Neuron (in vitro differentiated cells): ENCODE data around the gene RAD9B.
"Not testable (repeated sequence)": the region's sequence is repeated elsewhere in the genome, so short reads cannot be mapped to it uniquely, and the experiment has no call there.

Source experiments
- H2AFZ ChIP-seq: one replicate; pipeline ENCODE4 v1.6.1; 2013; ENCODE audit warnings: low read depth, mild to moderate bottlenecking, inconsistent platforms, low read length, moderate library complexity
- H3K27me3 ChIP-seq: one replicate; pipeline ENCODE4 v1.6.1; 2013; ENCODE audit warnings: low read length; ENCODE audit not compliant: insufficient read depth
- H3K36me3 ChIP-seq: one replicate; pipeline ENCODE4 v1.6.1; 2013; ENCODE audit warnings: low read length; ENCODE audit not compliant: insufficient read depth
- H3K4me1 ChIP-seq: one replicate; pipeline ENCODE4 v1.6.1; 2013; ENCODE audit warnings: low read length; ENCODE audit not compliant: insufficient read depth
- H3K4me3 ChIP-seq: 2 replicates; pipeline ENCODE4 v1.5.1; 2013; ENCODE audit warnings: mild to moderate bottlenecking, low read length, moderate library complexity
- H3K9me3 ChIP-seq: one replicate; pipeline ENCODE4 v1.6.1; 2013; ENCODE audit warnings: low read length

The RAD9B gene

DNA sequence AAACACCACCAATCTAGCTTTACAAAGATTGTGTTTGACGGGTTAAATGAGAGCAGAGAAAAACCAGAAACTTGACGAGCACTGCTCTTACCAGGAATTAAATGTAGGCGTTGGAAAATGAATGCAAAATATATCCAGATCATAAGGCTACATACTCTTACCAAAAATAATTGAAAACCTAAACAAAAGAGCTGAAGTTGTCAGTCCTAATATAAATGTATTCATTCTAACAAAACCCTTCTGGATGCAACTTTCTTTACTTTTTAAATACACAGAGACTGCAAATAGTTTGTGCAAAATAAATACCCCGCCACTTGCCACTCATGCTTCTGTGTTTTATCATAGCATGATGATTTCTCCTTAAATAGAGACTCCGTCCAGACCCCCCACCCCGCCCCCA lies 32.7 kb downstream of the RAD9B start:
- Histone ChIP-seq H3K4me3 (no peak overlapping the region), H3K27me3 (no peaks in the 10 kb centered on the region), H3K36me3 (peaks cover 36% of the 10 kb centered on the region), H2AFZ (no peak overlapping the region), H3K9me3 (no peaks in the 10 kb centered on the region), H3K4me1 (no peaks in the 10 kb centered on the region)

GRCh38 chr12:110536834-110537604 lies 34.9 kb downstream of the RAD9B start:
- no peak overlapping the region for H3K4me3 ChIP-seq
- peaks cover 36% of the 10 kb centered on the region for H3K36me3 ChIP-seq
- no peak overlapping the region for H2AFZ ChIP-seq
- H3K9me3 ChIP-seq: no peaks in the 10 kb centered on the region
- no peaks in the 10 kb centered on the region for H3K4me1 ChIP-seq
- H3K27me3 ChIP-seq: no peaks in the 10 kb centered on the region

DNA sequence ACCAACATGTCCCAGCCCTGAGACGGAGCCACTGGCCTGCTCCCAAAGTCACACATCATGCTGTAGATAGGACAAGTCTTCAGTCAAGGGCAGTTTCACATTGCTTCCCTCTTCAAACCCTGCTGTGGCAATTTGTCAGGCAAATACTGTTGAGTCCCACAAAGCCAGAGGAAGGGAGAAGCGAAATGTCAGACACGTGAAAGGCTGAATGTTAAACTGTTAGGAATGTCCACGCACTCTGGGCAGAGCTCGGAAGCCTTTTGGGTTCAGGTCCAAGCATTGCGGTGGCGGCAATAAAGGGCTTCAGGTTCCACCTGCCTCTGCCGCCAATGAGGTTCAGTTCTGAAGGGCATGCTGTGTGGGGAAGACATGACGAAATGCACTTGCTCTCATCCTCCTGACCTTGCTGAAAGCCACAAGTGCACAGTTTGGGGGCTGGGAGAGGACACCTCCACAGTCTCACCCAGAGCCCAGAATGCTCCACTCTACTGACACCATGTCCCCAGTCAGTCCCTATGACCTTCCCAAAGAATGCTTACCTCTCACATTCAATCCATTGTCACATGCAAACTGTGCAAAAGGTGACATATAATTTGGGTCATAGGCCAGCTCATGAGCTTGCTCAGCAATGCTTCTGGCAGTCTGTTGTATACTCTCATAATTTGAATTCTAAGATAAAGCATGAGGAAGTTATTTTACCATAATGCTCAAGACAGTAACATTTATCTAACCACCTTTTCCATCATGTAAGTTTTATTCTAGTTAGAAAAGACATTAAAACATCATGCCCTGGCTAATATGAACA lies 35.7 kb downstream of the RAD9B start:
- H3K27me3 ChIP-seq: no peaks in the 10 kb centered on the region
- H3K9me3 ChIP-seq: no peaks in the 10 kb centered on the region
- H2AFZ ChIP-seq: no peak overlapping the region
- H3K4me3 ChIP-seq: no peak overlapping the region
- H3K4me1 ChIP-seq: no peaks in the 10 kb centered on the region
- peaks cover 36% of the 10 kb centered on the region for H3K36me3 ChIP-seq

DNA sequence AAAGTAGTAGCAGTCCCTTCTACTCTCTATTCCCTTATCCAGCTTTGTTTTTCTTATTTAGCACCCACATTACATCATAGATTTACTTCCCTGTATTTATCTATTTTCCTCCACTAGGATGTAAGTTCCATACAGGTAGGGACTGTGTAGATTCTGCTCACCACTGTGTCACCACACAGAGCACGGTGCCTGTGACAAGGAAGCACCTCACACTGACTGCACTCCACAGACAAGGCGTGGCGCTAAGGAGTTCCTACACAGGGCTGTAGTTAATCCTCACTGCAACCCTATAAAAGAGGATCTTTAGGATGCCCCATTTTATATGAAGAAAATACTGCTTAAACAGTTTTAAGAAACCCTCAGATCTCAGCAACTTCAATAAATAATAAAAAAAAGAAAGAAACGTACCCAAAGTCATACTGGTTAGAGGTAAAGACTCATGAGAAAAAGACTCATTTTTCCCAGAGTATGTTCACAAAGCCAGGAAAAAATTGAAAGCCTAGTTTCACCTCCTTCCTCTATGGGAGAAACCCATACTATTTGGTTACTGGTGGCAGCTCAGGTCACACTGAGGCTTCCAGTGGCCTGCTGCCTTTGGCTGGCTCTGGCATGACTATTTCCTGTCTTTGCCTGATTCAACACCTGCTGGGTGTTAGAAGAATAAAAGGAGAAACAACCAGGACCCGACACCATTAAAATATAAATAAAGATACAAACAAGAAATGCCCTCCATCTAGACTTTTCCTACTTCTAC lies 36.9 kb downstream of the RAD9B start:
- Histone ChIP-seq H3K27me3 (no peaks in the 10 kb centered on the region), H3K36me3 (peaks cover 41% of the 10 kb centered on the region), H3K4me3 (no peak overlapping the region), H3K9me3 (no peaks in the 10 kb centered on the region), H2AFZ (no peak overlapping the region), H3K4me1 (no peaks in the 10 kb centered on the region)

GRCh38 chr12:110540048-110540447 lies 37.9 kb downstream of the RAD9B start:
- no peaks in the 10 kb centered on the region for H3K4me1 ChIP-seq
- H2AFZ ChIP-seq: no peak overlapping the region
- H3K9me3 ChIP-seq: no peaks in the 10 kb centered on the region
- H3K36me3 ChIP-seq: peaks cover 40% of the 10 kb centered on the region
- no peak overlapping the region for H3K4me3 ChIP-seq
- H3K27me3 ChIP-seq: no peaks in the 10 kb centered on the region

DNA sequence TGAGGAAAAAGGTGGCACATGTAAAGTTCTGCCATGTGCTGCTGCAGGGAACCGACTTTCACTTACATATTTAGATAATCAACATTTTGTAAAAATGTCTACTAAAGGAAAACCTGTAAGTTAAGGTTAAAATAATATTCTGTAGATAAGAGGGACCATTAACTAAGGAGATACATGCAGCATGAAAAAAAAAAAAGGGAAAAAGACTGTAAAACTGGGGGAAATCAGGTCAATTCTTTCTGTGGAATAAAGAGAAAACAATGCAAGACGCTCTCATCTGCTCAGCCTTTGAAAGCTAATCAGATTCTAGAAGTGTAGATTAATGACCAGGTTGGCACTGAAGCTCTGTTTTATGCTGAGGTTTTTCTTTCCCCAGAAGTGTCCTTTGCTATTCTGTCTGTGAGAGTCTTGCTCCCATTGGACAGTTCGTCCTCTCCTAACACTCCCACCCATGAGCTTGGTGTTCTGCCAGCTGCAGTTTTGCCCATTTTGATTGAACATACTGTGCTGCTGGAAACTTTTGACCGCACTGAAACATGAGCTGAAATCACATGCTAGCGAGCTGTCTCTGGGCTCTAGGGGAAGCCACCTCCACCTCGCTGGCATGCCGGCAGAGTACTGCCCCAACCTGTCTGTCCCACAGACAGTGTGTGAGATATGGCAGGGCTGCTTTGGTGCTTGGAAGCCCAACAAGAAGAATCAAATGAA lies 41.3 kb downstream of the RAD9B start:
- Histone ChIP-seq H3K27me3 (no peaks in the 10 kb centered on the region), H3K9me3 (no peaks in the 10 kb centered on the region), H3K4me3 (no peak overlapping the region), H3K4me1 (no peaks in the 10 kb centered on the region), H2AFZ (no peak overlapping the region), H3K36me3 (peaks cover 22% of the 10 kb centered on the region)

GRCh38 chr12:110543965-110544364 lies 41.8 kb downstream of the RAD9B start:
- Histone ChIP-seq H3K4me3 (no peak overlapping the region), H3K4me1 (no peaks in the 10 kb centered on the region), H2AFZ (no peak overlapping the region), H3K9me3 (no peaks in the 10 kb centered on the region), H3K27me3 (no peaks in the 10 kb centered on the region), H3K36me3 (peaks cover 19% of the 10 kb centered on the region)

- not testable (repeated sequence) for H3K9me3 ChIP-seq, H3K4me3 ChIP-seq, H3K27me3 ChIP-seq, H3K4me1 ChIP-seq, H2AFZ ChIP-seq
- peaks cover 16% of the 10 kb centered on the region for H3K36me3 ChIP-seq
Observed at GRCh38 chr12:110545259-110545658, 43.1 kb downstream of the RAD9B start.

GRCh38 chr12:110545812-110546211 lies 43.7 kb downstream of the RAD9B start:
- H3K4me3 ChIP-seq: no peak overlapping the region
- no peak overlapping the region for H2AFZ ChIP-seq
- no peaks in the 10 kb centered on the region for H3K9me3 ChIP-seq
- peaks cover 16% of the 10 kb centered on the region for H3K36me3 ChIP-seq
- no peaks in the 10 kb centered on the region for H3K4me1 ChIP-seq
- H3K27me3 ChIP-seq: no peaks in the 10 kb centered on the region

DNA sequence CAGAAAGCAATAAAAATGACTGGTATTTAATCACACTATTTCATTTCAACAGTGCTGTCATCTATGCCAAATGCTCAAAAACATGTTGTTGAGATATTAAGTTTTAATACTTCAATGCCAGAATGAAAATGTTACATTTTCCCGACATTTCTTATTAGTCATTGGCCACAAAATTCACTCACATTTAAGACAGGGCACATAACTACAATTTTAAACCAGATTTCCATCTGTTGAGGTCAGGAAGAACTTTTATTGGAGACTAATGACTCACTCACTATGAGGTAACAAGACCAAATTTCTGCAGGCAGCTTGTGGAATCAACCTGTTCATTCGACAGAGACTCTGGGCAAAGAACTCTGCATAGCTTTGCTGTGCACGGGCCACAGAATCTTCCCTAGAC lies 44.2 kb downstream of the RAD9B start:
- H3K4me1 ChIP-seq: no peaks in the 10 kb centered on the region
- H3K9me3 ChIP-seq: no peaks in the 10 kb centered on the region
- peaks cover 20% of the 10 kb centered on the region for H3K36me3 ChIP-seq
- no peak overlapping the region for H3K4me3 ChIP-seq
- no peaks in the 10 kb centered on the region for H3K27me3 ChIP-seq
- H2AFZ ChIP-seq: no peak overlapping the region

GRCh38 chr12:110547090-110547489 lies 45.0 kb downstream of the RAD9B start:
- H3K36me3 ChIP-seq: peaks cover 24% of the 10 kb centered on the region
- no peak overlapping the region for H3K4me3 ChIP-seq
- H3K27me3 ChIP-seq: no peaks in the 10 kb centered on the region
- no peaks in the 10 kb centered on the region for H3K9me3 ChIP-seq
- no peak overlapping the region for H2AFZ ChIP-seq
- H3K4me1 ChIP-seq: no peaks in the 10 kb centered on the region

- peaks cover 19% of the 10 kb centered on the region for H3K36me3 ChIP-seq
- no peaks in the 10 kb centered on the region for H3K4me1 ChIP-seq
- no peaks in the 10 kb centered on the region for H3K9me3 ChIP-seq
- no peak overlapping the region for H2AFZ ChIP-seq
- no peak overlapping the region for H3K4me3 ChIP-seq
- no peaks in the 10 kb centered on the region for H3K27me3 ChIP-seq
Observed at GRCh38 chr12:110548678-110549077, 46.5 kb downstream of the RAD9B start.
